Vagina (tissue), 2 donors: Measurements from ENCODE around the gene TFAP2A. TPM values are rescaled to one million over a fixed set of nuclear protein-coding genes. Genes with fewer than 3 reads are reported as not detected.

Experiments
- DNase-seq, 2 donors: peaks; one replicate each; pipeline ENCODE4 v3.0.0-alpha.2; 2017; ENCODE audit errors: extremely low spot score in 2 of 2
- H3K27ac ChIP-seq: fragments of 200-600 bp; sonication (generic); one replicate; pipeline ENCODE4 v1.5.1; 2019
- H3K27me3 ChIP-seq: fragments of 200-600 bp; sonication (generic); one replicate; pipeline ENCODE4 v1.5.1; 2019
- H3K36me3 ChIP-seq, 2 donors: fragments of 200-600 bp; sonication (generic); one replicate each; pipeline ENCODE4 v1.5.1; 2017 to 2019
- H3K4me1 ChIP-seq: fragments of 200-600 bp; sonication (generic); one replicate; pipeline ENCODE4 v1.5.1; 2019
- H3K4me3 ChIP-seq, 2 donors: fragments of 200-600 bp; sonication (generic); 1 replicate in 1 of 2; 2 replicates in 1 of 2; pipeline ENCODE4 v1.5.1; 2016 to 2019
- H3K9me3 ChIP-seq: fragments of 200-600 bp; sonication (generic); one replicate; pipeline ENCODE4 v1.5.1; 2019
- POLR2A ChIP-seq, 2 donors: fragments of 450-650 bp; IDR thresholded peaks; one replicate each; pipeline ENCODE4 v1.6.1; 2017; ENCODE audit warnings: antibody characterized with exemption in 2 of 2, mild to moderate bottlenecking in 2 of 2, moderate library complexity in 2 of 2
- POLR2AphosphoS5 ChIP-seq, 2 donors: sonication (generic); formaldehyde crosslinking; IDR thresholded peaks; one replicate each; pipeline ENCODE4 v1.9.0; 2017; ENCODE audit warnings: antibody characterized with exemption in 2 of 2, mild to moderate bottlenecking in 2 of 2, low read depth in 1 of 2; ENCODE audit not compliant: insufficient read depth in 1 of 2
- intact Hi-C: fragments of 100-400 bp; cut with DNase I; formaldehyde crosslinking; loops from one replicate; pipeline ENCODE4 v1.15.1; 2023
- total RNA-seq: library from RNA; depleted of rRNA; stranded (reverse); fragments of >200 nt; gene quantifications from one replicate; pipeline ENCODE4 v1.2.3, GENCODE V29; 2016
- TF ChIP-seq, protein P1 (sequence below), 3 experiments: fragments of 450-650 bp in 2 of 3; fragments of 200-600 bp in 1 of 3; sonication (generic) in 1 of 3; IDR thresholded peaks; one replicate each; pipeline ENCODE4 v1.5.1; 2017 to 2019; ENCODE audit warnings: antibody characterized with exemption in 3 of 3, mild to moderate bottlenecking in 2 of 3, moderate library complexity in 2 of 3

The TFAP2A gene
- total RNA-seq, 1 donor from 2014 or later: 19.4 TPM

DNA sequence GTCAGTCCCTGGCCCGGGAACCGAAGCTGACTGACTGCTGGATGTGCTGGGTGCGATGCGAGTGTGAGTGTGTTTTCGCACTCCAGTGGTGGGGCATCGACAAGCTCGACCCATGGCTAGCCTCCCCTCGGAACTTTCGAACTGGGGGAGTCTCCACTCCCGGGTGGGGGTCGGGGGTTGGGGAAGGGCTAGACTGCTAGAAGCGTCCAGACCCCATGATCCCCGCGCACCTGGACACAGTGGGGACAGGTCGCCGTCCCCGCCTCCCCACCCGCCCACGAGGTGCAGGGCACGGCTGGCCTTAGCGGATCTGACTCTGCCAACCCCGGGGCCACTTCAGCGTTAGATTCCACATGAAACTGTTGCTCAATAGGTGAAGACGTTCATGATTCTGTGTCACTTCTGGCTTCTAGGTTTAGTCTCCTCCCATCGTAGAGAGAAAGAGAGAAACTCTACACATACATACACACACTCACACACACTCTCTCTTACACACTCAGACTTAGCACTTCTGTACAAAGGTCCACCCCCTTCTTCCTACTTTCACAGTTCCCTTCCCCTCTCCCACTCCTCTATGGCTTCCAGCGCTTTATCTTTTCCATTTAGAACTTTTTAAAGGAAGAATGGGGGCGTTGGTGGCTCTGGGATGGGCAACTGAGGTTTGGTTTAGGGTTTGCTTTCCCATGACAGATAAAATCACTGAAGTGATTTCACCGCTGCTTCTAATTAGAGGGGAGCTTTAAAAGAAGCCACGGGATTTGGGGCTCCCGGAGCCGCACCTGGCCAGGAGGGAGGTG is 5.1 kb upstream of the TFAP2A start:
- H3K27ac ChIP-seq: peak overlapping the region; percentile 74
- peak overlapping the region in 1 of 2 donors; percentile 54 for H3K4me3 ChIP-seq
- intact Hi-C loops: no loop called here
- no peaks in the 10 kb centered on the region for H3K36me3 ChIP-seq
- TF ChIP-seq POLR2A (IDR thresholded peaks at IDR 0.05): no peak
- TF ChIP-seq POLR2AphosphoS5 (IDR thresholded peaks at IDR 0.05; ENCODE audit: insufficient read depth in 1 of 2, low read depth in 1 of 2): no peak
- TF ChIP-seq, protein P1, sequence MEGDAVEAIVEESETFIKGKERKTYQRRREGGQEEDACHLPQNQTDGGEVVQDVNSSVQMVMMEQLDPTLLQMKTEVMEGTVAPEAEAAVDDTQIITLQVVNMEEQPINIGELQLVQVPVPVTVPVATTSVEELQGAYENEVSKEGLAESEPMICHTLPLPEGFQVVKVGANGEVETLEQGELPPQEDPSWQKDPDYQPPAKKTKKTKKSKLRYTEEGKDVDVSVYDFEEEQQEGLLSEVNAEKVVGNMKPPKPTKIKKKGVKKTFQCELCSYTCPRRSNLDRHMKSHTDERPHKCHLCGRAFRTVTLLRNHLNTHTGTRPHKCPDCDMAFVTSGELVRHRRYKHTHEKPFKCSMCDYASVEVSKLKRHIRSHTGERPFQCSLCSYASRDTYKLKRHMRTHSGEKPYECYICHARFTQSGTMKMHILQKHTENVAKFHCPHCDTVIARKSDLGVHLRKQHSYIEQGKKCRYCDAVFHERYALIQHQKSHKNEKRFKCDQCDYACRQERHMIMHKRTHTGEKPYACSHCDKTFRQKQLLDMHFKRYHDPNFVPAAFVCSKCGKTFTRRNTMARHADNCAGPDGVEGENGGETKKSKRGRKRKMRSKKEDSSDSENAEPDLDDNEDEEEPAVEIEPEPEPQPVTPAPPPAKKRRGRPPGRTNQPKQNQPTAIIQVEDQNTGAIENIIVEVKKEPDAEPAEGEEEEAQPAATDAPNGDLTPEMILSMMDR (IDR thresholded peaks at IDR 0.05): no peak
- peaks cover 7% of the 10 kb centered on the region for H3K27me3 ChIP-seq
- peak in 1 of 2 donors; percentile 88 for DNase-seq
- H3K9me3 ChIP-seq: no peaks in the 10 kb centered on the region
- H3K4me1 ChIP-seq: peaks cover 11% of the 10 kb centered on the region

DNA sequence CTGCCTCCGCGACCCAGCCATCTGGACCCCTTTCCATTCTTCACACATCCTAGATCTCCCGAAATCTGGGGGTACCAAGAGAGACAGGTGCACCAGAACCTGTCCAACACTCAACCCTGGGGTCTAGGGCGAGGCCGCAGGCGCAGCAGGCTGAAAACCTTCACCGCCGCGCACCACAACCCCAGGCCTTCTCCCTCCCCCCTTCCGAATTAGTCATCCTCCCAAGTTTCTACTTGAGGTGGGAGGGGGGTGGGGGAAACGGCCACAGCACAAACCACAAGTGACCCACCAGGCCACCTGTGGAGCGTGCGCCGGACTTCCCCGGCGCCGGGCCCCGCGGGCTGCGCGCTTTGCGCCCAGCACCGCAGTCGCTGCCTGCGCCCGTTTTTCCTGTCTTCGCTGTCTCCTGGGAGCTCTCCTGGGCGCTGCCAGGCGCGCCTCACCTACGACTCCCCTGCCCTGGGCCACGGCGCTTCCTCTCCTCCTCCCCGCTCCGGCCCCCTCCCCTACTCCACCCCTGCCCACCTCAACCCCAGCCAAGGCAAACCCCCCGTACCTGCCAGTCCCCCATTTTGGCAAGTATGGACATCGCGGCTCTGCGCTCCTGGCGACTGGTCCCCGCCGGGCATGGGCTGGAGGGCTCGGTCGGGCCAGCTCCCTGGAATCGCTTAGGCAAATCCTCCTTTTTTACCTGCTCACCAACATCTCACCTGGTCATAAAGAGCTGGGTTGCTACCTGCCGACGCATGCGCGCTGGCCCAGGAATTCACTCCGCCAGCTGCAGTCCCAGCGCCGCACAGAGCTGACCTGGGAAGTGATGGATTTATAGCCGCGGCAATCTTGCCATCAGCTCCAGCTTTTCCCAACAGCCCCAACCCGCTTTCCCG is 4.2 kb upstream of the TFAP2A start:
- no peak for DNase-seq
- H3K4me3 ChIP-seq: peak overlapping the region; percentile 7 to 54
- H3K9me3 ChIP-seq: no peaks in the 10 kb centered on the region
- peaks cover 7% of the 10 kb centered on the region for H3K27me3 ChIP-seq
- no peaks in the 10 kb centered on the region for H3K36me3 ChIP-seq
- TF ChIP-seq, protein P1 (IDR thresholded peaks at IDR 0.05): no peak
- TF ChIP-seq POLR2AphosphoS5 (IDR thresholded peaks at IDR 0.05; ENCODE audit: insufficient read depth in 1 of 2, low read depth in 1 of 2): peak in 1 of 2 donors; percentile 30
- H3K4me1 ChIP-seq: peaks cover 19% of the 10 kb centered on the region
- peak overlapping the region; percentile 74 for H3K27ac ChIP-seq
- intact Hi-C loops: no loop called here

DNA sequence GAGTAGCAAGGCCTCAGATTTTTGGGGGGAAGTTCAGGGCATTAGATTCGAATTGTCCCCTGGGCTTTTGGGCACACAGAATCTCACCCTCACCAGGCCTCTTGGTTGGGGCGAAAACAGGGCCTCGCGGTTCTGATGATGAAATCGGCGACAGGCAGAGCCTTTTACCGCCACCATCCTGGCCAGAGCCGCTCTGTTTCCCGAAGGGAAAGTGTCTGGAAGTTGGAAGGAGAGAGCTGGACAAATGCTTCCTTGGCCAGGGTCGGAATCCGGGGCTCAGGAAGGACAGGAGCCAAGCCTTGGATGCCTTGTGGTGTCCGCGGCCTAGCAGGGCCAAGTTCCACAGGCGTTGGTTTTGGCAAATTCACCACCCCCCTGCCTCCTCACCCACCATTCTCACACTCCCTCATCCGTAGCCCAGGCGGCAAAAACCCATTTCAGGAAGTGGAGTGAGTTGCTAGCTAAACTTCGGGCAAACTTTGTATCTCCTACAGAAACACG is 3.5 kb upstream of the TFAP2A start:
- intact Hi-C loops: no loop called here
- no peaks in the 10 kb centered on the region for H3K36me3 ChIP-seq
- no peaks in the 10 kb centered on the region for H3K9me3 ChIP-seq
- H3K27me3 ChIP-seq: peaks cover 8% of the 10 kb centered on the region
- DNase-seq: no peak
- TF ChIP-seq, protein P1 (IDR thresholded peaks at IDR 0.05): no peak
- H3K4me3 ChIP-seq: peak overlapping the region; percentile 7 to 54
- H3K4me1 ChIP-seq: peaks cover 26% of the 10 kb centered on the region
- H3K27ac ChIP-seq: peak overlapping the region; percentile 74

DNA sequence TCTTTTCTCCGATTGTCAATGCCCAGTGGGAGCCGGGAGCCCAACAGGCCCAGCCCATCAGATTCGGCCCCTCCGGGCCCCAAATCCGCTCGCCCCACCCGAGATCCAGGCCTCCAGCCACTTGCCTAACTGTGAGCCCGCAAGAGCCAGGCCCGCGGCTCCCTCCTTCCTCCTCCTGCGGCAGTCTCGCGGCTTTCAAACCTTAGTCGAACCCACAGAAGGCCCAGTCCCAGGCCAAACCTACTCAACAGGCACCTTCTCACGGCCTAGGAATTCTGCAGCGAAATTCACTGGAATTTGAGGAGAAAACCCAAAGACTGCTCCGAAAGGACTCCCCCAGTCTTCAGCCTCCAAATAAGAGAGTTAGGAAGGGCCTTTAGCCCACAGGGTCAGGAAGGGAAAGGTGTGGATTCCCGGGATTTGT is 2.8 kb upstream of the TFAP2A start:
- H3K4me3 ChIP-seq: peak overlapping the region in 1 of 2 donors; percentile 54
- H3K27me3 ChIP-seq: peaks cover 11% of the 10 kb centered on the region
- TF ChIP-seq POLR2AphosphoS5 (IDR thresholded peaks at IDR 0.05; ENCODE audit: insufficient read depth in 1 of 2, low read depth in 1 of 2) (no peak), POLR2A (IDR thresholded peaks at IDR 0.05) (no peak)
- TF ChIP-seq, protein P1 (IDR thresholded peaks at IDR 0.05): no peak

More for the DNA sequence above, 2.8 kb upstream of the TFAP2A start:
- no peaks in the 10 kb centered on the region for H3K9me3 ChIP-seq
- no peak for DNase-seq
- H3K27ac ChIP-seq: peak overlapping the region; percentile 74
- intact Hi-C loops: no loop called here
- peaks cover 33% of the 10 kb centered on the region for H3K4me1 ChIP-seq
- no peaks in the 10 kb centered on the region for H3K36me3 ChIP-seq
